GM21367 (cell line): ENCODE results near the gene MLF2.
A peak's percentile ranks its signal among the peaks of the same experiment; 100 is the strongest.

ENCODE experiments used
- ATAC-seq: cut with Tn5 transposase; IDR thresholded peaks from one replicate; pipeline ENCODE4 v1.9.1; 2021; ENCODE audit not compliant: unreplicated experiment

The MLF2 gene, protein sequence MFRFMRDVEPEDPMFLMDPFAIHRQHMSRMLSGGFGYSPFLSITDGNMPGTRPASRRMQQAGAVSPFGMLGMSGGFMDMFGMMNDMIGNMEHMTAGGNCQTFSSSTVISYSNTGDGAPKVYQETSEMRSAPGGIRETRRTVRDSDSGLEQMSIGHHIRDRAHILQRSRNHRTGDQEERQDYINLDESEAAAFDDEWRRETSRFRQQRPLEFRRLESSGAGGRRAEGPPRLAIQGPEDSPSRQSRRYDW

GRCh38 chr12:6752921-6753771, at the start of gene MLF2:
TSS of gene MLF2 (minus strand) at chr12:6753141. CDS start at chr12:6752334, 807 bp downstream.
- ATAC-seq = peak; percentile 85

GRCh38 chr12:6799147-6799546, 46.2 kb upstream of the MLF2 start:
- ATAC-seq = no peak

DNA sequence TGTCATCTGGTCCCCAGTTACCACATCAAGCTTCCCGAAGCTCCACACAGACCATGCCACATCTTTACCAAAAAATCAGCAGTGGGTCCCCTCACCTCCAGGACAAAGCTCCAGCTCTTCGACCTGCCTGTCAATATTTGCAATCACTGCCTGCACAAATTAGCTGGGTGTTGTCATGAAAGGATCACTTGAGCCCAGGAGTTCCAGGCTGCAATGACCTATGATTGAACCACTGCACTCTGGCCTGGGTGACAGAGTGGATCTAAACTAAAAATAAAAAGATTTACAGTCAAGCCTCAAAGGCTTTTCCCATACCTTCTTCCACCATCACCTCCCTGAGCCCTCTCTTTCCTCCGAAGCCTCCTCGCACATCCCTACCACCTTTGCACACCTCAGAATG, 43.6 kb upstream of the MLF2 start:
- ATAC-seq = no peak

DNA sequence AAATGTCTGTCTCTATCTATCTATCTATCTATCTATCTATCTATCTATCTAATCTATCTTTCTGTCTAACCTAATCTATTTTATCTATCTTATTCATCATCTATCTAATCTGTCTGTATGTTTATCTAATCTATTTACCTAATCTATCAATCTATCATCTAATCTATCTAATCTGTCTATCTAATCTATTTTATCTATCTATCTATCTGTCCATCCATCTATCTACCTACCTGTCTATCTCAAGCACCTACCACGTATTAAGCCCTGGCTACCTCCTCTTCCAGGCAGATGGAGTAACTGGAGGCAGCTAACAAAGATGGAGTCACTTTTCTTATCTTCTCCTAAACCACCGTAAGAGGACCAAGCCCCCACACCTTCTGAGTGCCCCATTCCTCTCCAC, 42.1 kb upstream of the MLF2 start:
- no peak for ATAC-seq

DNA sequence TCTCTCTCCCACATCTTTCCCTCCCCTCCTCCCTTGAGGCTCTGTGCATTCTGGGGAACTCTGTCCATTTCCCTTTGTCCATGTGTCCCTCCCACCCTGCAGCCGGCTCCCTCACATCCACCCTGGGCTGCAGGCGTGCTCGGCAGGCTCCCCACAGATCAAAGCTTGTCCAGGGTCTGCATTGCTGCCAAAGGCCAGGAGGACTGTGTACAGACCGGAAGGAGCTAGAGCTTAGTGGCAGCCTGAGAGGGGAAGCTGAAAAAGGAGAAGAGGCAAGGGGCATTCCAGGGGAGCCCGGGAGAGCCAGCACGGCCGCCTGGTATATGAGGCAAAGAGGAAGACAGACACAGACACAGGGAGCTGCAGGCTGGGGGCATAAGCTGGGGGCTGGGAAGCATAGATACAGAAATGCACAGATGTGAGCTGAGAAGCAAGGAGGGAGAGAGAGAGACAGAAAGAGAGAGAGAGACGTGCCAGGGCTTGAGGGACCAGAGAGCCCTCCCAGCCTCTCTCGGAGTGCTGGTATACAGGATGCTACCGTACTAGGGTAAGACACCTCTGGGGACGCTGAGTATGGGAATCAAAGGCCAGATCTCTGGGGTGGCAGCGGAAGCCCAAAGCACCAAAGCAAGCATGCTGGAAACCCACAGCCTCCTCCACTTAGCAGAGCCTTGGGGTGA, 39.7 kb upstream of the MLF2 start:
- ATAC-seq = no peak

- ATAC-seq = no peak
These were observed 39.1 kb upstream of the MLF2 start for GRCh38 chr12:6791931-6792520.

DNA sequence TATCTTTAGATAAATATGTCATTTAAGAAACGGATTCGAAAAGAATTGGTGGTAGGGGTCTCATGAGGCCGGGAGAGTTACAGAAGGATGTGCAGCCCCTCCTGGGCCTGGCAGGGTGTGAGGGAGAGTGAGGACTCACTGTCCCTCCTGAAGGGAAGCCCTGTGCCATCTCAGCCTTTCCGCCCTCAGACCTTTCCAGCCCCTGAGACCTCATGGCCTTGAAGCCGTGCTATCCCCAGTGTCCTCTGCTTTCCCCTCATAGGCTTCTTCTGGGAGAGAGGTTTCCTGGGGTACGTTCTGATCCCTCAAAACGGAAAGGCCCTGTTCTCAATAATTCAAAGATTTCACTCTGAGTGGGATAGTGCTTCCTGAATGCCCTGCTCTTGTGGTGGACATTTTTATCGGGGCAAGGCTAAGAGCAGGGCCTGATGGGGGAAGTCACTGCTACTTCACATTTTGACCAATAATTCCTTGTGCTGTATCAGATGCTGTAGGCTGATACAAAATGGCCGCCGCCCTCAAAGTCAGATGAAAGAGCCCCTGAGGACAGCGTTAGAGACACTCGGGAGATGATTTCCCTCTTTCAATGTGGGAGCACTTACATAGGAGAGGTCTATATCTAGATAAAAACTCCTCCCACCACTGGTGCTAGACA, 37.7 kb upstream of the MLF2 start:
- ATAC-seq = no peak

DNA sequence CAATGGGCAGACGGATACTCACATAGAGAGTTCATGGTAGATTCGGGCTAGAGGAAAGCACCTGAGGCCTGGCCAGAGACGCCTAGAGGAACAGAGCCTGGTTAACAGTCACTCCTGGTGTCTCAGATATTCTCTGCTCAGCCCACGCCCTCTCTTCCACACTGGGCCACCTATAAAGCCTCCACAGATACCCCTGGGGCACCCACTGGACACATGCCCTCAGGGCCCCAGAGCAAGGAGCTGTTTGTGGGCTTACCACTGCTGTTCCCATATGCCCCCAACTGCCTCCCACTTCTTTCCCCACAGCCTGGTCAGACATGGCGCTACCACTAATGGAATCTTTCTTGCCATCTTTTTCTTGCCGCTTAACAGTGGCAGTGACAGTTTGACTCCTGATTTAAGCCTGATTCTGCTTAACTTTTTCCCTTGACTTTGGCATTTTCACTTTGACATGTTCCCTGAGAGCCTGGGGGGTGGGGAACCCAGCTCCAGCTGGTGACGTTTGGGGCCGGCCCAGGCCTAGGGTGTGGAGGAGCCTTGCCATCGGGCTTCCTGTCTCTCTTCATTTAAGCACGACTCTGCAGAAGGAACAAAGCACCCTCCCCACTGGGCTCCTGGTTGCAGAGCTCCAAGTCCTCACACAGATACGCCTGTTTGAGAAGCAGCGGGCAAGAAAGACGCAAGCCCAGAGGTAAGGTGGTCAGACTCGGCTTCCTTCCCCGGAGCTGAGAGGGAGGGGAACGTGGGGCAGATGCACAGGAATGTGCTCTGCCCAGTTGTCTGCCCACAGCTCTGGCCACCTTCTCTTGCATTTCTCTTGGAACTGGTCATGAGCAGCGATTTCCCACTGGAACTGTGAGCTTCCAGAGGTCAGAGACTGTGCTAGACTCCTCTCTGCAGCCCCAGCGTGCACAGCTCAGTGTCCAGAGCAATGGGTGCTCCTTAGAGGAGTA, 36.3 kb upstream of the MLF2 start, which contains the start of gene CD4:
CD4 (plus strand) TSS at position 557 of the 953 bp plus-strand sequence. CDS start 10,611 bp downstream, outside the sequence.
- no peak for ATAC-seq

DNA sequence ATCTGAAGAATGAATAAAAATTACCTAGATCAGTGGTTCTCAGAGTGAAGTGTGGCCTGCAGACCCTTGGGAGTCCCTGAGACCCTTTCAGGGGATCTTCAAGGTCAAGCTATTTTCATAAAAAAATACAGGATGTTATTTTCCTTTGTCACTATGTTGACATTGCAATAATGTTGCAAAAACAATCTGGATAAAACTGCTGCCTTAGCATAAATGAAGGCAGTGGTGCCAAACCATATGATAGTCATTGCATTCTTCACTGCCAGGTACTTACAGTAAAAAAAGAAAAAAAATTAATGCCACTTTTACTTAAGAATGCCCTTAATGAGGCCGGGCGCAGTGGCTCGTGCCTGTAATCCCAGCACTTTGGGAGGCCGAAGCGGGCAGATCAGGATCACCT, 34.4 kb upstream of the MLF2 start:
- ATAC-seq = no peak

- no peak for ATAC-seq
These were observed 33.6 kb upstream of the MLF2 start for GRCh38 chr12:6786416-6787094.

DNA sequence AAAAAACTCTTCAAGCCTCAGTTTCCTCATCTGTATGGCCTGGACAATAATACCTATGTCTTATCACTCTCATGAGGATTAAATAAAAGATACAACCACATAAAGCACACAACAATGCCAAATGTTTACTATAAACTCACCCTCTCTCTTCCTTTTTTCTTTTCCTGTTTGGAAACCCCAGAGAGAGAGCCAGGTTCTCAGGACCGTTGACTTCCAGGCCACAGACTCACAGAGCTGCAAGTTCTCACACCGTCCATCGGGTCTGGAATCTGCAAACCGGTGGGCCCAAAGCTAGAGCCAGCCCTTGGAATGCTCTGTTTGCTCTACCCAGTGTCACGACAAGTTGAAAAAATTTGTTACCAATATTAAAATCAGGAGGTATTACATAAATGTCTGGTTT, 31.8 kb upstream of the MLF2 start:
- ATAC-seq = no peak

- ATAC-seq = no peak
These were observed 31.4 kb upstream of the MLF2 start for GRCh38 chr12:6784296-6784695.

- ATAC-seq = no peak
These were observed 30.9 kb upstream of the MLF2 start for GRCh38 chr12:6783828-6784227.

DNA sequence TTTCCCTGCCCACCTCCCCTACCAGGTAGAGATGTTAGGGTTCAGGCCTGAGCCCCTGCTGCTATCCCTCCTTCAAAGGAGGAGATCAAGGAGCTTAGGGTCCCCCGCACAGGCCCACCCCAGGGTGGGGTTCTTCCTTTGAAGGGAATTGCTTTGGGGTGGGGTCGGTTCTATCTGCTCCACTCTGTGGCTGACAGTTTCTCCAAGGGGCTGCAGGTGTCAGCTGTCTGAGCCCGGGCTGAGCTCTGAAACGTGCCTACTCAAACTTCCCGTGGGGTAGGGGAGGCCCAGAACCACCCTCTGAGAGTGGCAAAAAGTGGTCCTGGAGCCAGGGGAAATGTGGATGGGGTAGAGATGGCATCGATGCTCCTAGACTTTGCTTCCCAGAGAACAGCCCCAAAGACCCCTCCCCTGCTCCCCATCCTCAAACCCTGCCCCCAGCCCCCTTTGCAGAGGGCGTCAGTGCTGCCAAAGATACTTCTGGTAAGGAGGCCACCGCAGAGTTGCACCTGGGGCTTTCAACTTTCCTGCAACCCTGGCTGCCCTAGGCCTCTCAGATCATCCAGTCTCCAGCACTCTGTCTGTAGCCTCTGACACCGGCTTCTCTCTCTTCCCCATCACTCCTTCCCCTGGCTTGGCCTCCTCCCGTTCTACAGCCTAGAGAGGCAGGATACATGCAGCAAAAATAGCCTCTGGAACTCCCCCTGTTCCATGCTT, 30.1 kb upstream of the MLF2 start:
- ATAC-seq = no peak

- ATAC-seq = no peak
These were observed 29.2 kb upstream of the MLF2 start for GRCh38 chr12:6782119-6782518.

GRCh38 chr12:6780573-6780972, 27.6 kb upstream of the MLF2 start:
- ATAC-seq = no peak

DNA sequence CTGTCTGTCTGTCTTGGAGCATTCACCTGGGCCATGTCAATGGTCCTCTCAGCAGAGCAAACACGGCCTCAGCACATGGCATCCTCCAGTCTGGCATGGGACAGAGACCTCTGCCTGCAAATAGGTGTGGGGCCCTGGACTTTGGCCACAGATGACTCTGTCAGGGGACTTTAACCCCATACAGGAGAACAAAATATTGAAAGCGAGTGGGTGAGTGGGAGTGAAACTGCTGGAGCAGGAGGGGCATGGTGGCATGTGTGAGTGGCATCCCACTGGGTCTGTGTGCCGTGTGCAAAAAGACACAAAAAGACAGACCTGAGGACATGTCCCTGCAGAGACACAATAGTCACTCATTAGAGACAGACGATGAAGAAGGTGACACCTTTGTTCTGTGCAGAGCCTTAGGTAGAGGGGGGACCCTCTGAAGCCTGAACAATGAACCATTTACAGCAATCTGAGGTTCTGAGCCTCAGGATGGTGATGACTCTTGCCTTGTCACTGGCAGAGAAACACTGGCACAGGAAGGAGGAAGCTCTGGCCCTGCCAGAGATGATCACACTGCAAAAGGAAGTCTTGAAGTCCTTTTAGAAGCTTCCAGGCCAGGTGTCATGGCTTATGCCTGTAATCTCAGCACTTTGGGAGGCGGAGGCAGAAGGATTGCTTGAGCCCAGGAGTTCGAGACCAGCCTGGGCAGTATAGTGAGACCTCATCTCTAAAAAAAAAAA, 26.9 kb upstream of the MLF2 start:
- no peak for ATAC-seq
